HL-60 (cell line): ENCODE results near the gene PPP6R2.

ENCODE experiments used
- DNase-seq, 2 experiments: peaks; one replicate each; pipeline ENCODE4 v3.0.0-alpha.2; 2010 to 2020; ENCODE audit warnings: low read depth in 1 of 2, low spot score in 1 of 2
- H3K27ac ChIP-seq: fragments of 250-450 bp; sonication (Bioruptor Pico); replicated peaks from 2 replicates; pipeline ENCODE4 v1.5.1; 2020; ENCODE audit warnings: mild to moderate bottlenecking, moderate library complexity
- H3K27me3 ChIP-seq: fragments of 250-450 bp; sonication (Bioruptor Pico); 2 replicates; pipeline ENCODE4 v1.5.1; 2021; ENCODE audit warnings: mild to moderate bottlenecking, moderate library complexity; ENCODE audit not compliant: insufficient read depth, poor library complexity, severe bottlenecking
- H3K4me3 ChIP-seq: replicated peaks from 2 replicates; pipeline ENCODE4 v1.5.1; 2011; ENCODE audit warnings: mild to moderate bottlenecking, control low read depth, low read length; ENCODE audit not compliant: insufficient read depth
- GABPA ChIP-seq: IDR thresholded peaks from 2 replicates; pipeline ENCODE4 v1.6.1; 2012; ENCODE audit warnings: low read depth
- POLR2AphosphoS5 ChIP-seq: IDR thresholded peaks from 2 replicates; pipeline ENCODE4 v1.6.1; 2012; ENCODE audit warnings: low read depth
- SPI1 ChIP-seq: IDR thresholded peaks from 2 replicates; pipeline ENCODE4 v1.6.1; 2012; ENCODE audit warnings: low read depth, mild to moderate bottlenecking, borderline replicate concordance
- TF ChIP-seq, protein P1 (sequence below): IDR thresholded peaks from 2 replicates; pipeline ENCODE4 v1.6.1; 2012; ENCODE audit warnings: low read depth; ENCODE audit not compliant: insufficient replicate concordance
- TF ChIP-seq, protein P2 (sequence below): IDR thresholded peaks from one replicate; pipeline ENCODE4 v1.5.1; 2011; ENCODE audit warnings: low read length, control low read depth, inconsistent platforms; ENCODE audit not compliant: insufficient read depth

Gene PPP6R2

DNA sequence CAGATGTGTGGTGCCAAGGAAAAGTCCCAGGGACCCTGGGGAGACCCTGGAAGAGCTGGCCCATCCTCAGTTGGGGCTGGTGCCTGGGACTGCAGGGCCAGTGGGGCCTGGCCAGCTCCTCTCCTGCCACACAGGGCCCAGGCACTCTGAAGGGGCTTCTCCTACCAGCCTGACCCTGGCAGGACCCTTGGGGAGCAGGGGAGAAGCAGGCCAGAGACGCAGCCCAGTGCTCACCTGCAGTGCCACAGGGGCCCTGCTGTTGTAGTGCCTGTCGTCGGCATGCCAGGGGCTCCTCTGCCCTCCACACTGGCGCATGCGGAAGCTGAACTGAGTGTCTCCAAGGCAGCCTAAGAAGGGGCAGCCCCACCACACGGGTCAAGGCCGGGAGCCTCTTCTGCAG lies 25.5 kb upstream of the PPP6R2 start:
- DNase-seq, result no peak
- Histone ChIP-seq H3K27ac (no peak overlapping the region), H3K4me3 (no peak overlapping the region), H3K27me3 (no peaks in the 10 kb centered on the region)
- no peak for TF ChIP-seq SPI1
- TF ChIP-seq, protein P1, sequence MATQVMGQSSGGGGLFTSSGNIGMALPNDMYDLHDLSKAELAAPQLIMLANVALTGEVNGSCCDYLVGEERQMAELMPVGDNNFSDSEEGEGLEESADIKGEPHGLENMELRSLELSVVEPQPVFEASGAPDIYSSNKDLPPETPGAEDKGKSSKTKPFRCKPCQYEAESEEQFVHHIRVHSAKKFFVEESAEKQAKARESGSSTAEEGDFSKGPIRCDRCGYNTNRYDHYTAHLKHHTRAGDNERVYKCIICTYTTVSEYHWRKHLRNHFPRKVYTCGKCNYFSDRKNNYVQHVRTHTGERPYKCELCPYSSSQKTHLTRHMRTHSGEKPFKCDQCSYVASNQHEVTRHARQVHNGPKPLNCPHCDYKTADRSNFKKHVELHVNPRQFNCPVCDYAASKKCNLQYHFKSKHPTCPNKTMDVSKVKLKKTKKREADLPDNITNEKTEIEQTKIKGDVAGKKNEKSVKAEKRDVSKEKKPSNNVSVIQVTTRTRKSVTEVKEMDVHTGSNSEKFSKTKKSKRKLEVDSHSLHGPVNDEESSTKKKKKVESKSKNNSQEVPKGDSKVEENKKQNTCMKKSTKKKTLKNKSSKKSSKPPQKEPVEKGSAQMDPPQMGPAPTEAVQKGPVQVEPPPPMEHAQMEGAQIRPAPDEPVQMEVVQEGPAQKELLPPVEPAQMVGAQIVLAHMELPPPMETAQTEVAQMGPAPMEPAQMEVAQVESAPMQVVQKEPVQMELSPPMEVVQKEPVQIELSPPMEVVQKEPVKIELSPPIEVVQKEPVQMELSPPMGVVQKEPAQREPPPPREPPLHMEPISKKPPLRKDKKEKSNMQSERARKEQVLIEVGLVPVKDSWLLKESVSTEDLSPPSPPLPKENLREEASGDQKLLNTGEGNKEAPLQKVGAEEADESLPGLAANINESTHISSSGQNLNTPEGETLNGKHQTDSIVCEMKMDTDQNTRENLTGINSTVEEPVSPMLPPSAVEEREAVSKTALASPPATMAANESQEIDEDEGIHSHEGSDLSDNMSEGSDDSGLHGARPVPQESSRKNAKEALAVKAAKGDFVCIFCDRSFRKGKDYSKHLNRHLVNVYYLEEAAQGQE, result no peak
- TF ChIP-seq POLR2AphosphoS5, result no peak
- no peak for TF ChIP-seq GABPA
- TF ChIP-seq, protein P2, sequence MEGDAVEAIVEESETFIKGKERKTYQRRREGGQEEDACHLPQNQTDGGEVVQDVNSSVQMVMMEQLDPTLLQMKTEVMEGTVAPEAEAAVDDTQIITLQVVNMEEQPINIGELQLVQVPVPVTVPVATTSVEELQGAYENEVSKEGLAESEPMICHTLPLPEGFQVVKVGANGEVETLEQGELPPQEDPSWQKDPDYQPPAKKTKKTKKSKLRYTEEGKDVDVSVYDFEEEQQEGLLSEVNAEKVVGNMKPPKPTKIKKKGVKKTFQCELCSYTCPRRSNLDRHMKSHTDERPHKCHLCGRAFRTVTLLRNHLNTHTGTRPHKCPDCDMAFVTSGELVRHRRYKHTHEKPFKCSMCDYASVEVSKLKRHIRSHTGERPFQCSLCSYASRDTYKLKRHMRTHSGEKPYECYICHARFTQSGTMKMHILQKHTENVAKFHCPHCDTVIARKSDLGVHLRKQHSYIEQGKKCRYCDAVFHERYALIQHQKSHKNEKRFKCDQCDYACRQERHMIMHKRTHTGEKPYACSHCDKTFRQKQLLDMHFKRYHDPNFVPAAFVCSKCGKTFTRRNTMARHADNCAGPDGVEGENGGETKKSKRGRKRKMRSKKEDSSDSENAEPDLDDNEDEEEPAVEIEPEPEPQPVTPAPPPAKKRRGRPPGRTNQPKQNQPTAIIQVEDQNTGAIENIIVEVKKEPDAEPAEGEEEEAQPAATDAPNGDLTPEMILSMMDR, result no peak

DNA sequence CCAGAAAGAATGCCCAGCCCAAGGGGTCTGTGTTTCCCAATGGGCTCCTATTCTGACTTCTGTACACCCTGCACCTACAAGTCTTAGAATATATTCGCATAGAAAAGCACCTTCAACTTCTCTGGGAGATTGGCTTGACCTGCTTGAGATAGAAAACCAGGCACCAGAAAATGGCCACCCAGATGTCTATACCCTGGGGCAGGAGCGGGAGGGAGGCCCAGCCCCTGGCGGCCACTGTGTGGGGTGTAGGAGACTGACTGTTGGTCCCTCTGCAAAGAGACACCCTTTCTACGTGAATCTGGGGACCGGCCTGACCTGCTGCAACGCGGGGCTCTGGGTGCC lies 24.8 kb upstream of the PPP6R2 start:
- TF ChIP-seq, protein P1, result no peak
- no peak for TF ChIP-seq SPI1
- no peak for DNase-seq
- H3K27ac ChIP-seq, result no peak overlapping the region
- no peaks in the 10 kb centered on the region for H3K27me3 ChIP-seq
- H3K4me3 ChIP-seq, result no peak overlapping the region

DNA sequence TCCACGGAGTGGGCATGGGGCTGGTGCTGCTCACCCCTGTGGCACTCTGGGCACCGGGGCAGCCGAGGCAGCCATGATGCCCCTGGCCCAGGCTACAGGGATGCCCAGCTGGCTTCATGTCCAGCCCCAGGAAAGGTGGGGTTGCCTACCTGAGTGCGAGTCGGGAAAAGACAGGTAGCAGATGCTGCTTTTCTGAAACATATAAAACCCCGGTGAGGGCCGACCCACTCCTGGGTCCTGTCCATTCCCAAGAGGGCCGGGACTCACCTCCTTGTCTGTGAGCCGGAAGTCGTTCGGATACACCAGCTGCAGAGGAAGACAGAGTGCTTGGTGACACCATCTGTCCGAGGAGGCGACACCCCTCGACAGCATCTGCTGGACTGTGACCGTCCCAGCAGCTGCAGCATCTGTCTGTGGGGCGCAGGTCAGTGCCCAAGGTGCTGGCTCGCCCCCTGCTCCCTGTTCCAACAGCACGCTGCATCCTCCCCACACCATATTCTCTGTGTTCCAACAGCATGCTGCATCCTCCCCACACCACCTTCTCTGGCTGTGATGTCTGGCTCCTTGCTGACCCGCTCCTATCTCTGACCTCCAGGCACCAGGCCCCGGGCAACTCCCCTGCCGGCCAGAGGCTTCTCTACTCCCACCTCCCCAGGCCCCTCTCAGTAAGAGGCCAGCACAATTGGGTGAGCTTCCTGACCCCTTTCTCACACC lies 24.3 kb upstream of the PPP6R2 start:
- no peak for TF ChIP-seq SPI1
- TF ChIP-seq POLR2AphosphoS5, result no peak
- TF ChIP-seq, protein P1, result no peak
- TF ChIP-seq, protein P2, result no peak
- no peak for TF ChIP-seq GABPA
- no peak for DNase-seq
- Histone ChIP-seq H3K4me3 (no peak overlapping the region), H3K27ac (no peak overlapping the region), H3K27me3 (no peaks in the 10 kb centered on the region)
